GM12874 (cell line): Measurements from ENCODE around the gene UVSSA.

Source experiments
- CTCF ChIP-seq: IDR thresholded peaks from 2 replicates; pipeline ENCODE4 v1.5.1; 2011; ENCODE audit warnings: low read depth, mild to moderate bottlenecking, control low read depth, low read length, moderate library complexity; ENCODE audit not compliant: insufficient read depth

The UVSSA gene

GRCh38 chr4:1416051-1416947 lies 69.3 kb downstream of the UVSSA start:
- no peak for TF ChIP-seq CTCF

GRCh38 chr4:1416948-1417260 lies 69.9 kb downstream of the UVSSA start:
- TF ChIP-seq CTCF, result no peak

- TF ChIP-seq CTCF, result no peak
These were observed 70.7 kb downstream of the UVSSA start for GRCh38 chr4:1417522-1418390.

GRCh38 chr4:1418494-1419285 lies 71.7 kb downstream of the UVSSA start:
- no peak for TF ChIP-seq CTCF

GRCh38 chr4:1419708-1420107 lies 72.7 kb downstream of the UVSSA start:
- no peak for TF ChIP-seq CTCF

GRCh38 chr4:1421657-1422056 lies 74.6 kb downstream of the UVSSA start:
- no peak for TF ChIP-seq CTCF

- no peak for TF ChIP-seq CTCF
These were observed 80.0 kb downstream of the UVSSA start for GRCh38 chr4:1427010-1427409.
